Effector memory CD8-positive, alpha-beta T cell (primary cell): ENCODE measurements around the gene TRIM29.
A peak's percentile ranks its signal among the peaks of the same experiment; 100 is the strongest.

Experiments
- ATAC-seq: fragments of 150-1000 bp; cut with Tn5 transposase; replicated peaks from 2 replicates; pipeline ENCODE4 v1.10.0; 2021; ENCODE audit warnings: mild to moderate bottlenecking, moderate library complexity
- DNase-seq, 3 experiments: peaks; one replicate each; pipeline ENCODE4 v3.0.0; 2021
- H3K27ac Mint-ChIP-seq, 2 donors: one replicate each; pipeline ENCODE4 v1.8.0; 2022; ENCODE audit warnings: mild to moderate bottlenecking in 2 of 2, mixed read lengths in 2 of 2, moderate library complexity in 2 of 2
- H3K27me3 Mint-ChIP-seq, 2 donors: one replicate each; pipeline ENCODE4 v1.8.0; 2022; ENCODE audit warnings: mixed read lengths in 2 of 2
- H3K36me3 Mint-ChIP-seq: one replicate; pipeline ENCODE4 v1.8.0; 2022; ENCODE audit warnings: mild to moderate bottlenecking, moderate library complexity, mixed read lengths; ENCODE audit not compliant: insufficient read depth
- H3K4me1 Mint-ChIP-seq, 2 donors: one replicate each; pipeline ENCODE4 v1.8.0; 2022; ENCODE audit warnings: low read depth in 2 of 2, mixed read lengths in 2 of 2
- H3K4me3 Mint-ChIP-seq, 2 donors: one replicate each; pipeline ENCODE4 v1.8.0; 2022; ENCODE audit warnings: mild to moderate bottlenecking in 2 of 2, mixed read lengths in 2 of 2, moderate library complexity in 2 of 2
- H3K9me3 Mint-ChIP-seq, 2 donors: one replicate each; pipeline ENCODE4 v1.8.0; 2022; ENCODE audit warnings: mixed read lengths in 2 of 2
- total RNA-seq, 9 experiments: gene quantifications; one replicate each; lab custom pipeline; 2026; lab: John Stamatoyannopoulos, UW

TRIM29 gene
- 0 reads per million in 9 experiments for total RNA-seq

GRCh38 chr11:120137611-120138521, at the start of gene TRIM29:
Gene TRIM29 (minus strand): TSS chr11:120138113. CDS start chr11:120138031, 82 bp downstream.
- no peak within 1 kb of the TSS for H3K4me3 Mint-ChIP-seq

GRCh38 chr11:120186774-120187591, 49.1 kb upstream of the TRIM29 start:
- peaks cover 0 to 3% of the 10 kb centered on the region in 2 donors for H3K4me1 Mint-ChIP-seq
- DNase-seq, result no peak
- no peaks in the 10 kb centered on the region for H3K9me3 Mint-ChIP-seq
- ATAC-seq, result no peak
- H3K27ac Mint-ChIP-seq, result no peak overlapping the region
- H3K36me3 Mint-ChIP-seq, result no peaks in the 10 kb centered on the region
- H3K4me3 Mint-ChIP-seq, result no peak overlapping the region
- peaks cover 40 to 93% of the 10 kb centered on the region in 2 donors for H3K27me3 Mint-ChIP-seq

More at GRCh38 chr11:120137611-120138521, at the start of gene TRIM29:
- Mint-ChIP-seq H3K27ac (no peak within 1 kb of the TSS), H3K9me3 (no peaks in the 10 kb centered on the region), H3K27me3 (peaks cover 36 to 62% of the 10 kb centered on the region in 2 donors), H3K36me3 (peaks cover 3% of the 10 kb centered on the region), H3K4me1 (no peaks in the 10 kb centered on the region)
- ATAC-seq (no peak), DNase-seq (no peak)

- DNase-seq (no peak), ATAC-seq (no peak)
- no peaks in the 10 kb centered on the region for H3K9me3 Mint-ChIP-seq
- no peaks in the 10 kb centered on the region for H3K36me3 Mint-ChIP-seq
- peaks cover 40 to 93% of the 10 kb centered on the region in 2 donors for H3K27me3 Mint-ChIP-seq
- H3K27ac Mint-ChIP-seq, result no peak overlapping the region
- no peak overlapping the region for H3K4me3 Mint-ChIP-seq
- H3K4me1 Mint-ChIP-seq, result peaks cover 0 to 4% of the 10 kb centered on the region in 2 donors
Measured at GRCh38 chr11:120186456-120186773, 48.5 kb upstream of the TRIM29 start.

- no peak for DNase-seq
- H3K27me3 Mint-ChIP-seq, result peaks cover 40 to 89% of the 10 kb centered on the region in 2 donors
- H3K36me3 Mint-ChIP-seq, result no peaks in the 10 kb centered on the region
- H3K4me1 Mint-ChIP-seq, result peaks cover 0 to 4% of the 10 kb centered on the region in 2 donors
- no peak overlapping the region for H3K4me3 Mint-ChIP-seq
- no peak for ATAC-seq
- no peaks in the 10 kb centered on the region for H3K9me3 Mint-ChIP-seq
- no peak overlapping the region for H3K27ac Mint-ChIP-seq
Measured at GRCh38 chr11:120185706-120186455, 48.0 kb upstream of the TRIM29 start.

GRCh38 chr11:120184946-120185705, 47.2 kb upstream of the TRIM29 start:
- peaks cover 0 to 4% of the 10 kb centered on the region in 2 donors for H3K4me1 Mint-ChIP-seq
- no peak overlapping the region for H3K27ac Mint-ChIP-seq
- ATAC-seq (no peak), DNase-seq (no peak)
- H3K9me3 Mint-ChIP-seq, result no peaks in the 10 kb centered on the region
- no peak overlapping the region for H3K4me3 Mint-ChIP-seq
- peaks cover 40 to 89% of the 10 kb centered on the region in 2 donors for H3K27me3 Mint-ChIP-seq
- H3K36me3 Mint-ChIP-seq, result no peaks in the 10 kb centered on the region

- ATAC-seq, result no peak
- Mint-ChIP-seq H3K27ac (no peak overlapping the region), H3K4me1 (peaks cover 0 to 4% of the 10 kb centered on the region in 2 donors), H3K27me3 (peaks cover 46 to 89% of the 10 kb centered on the region in 2 donors), H3K9me3 (no peaks in the 10 kb centered on the region), H3K36me3 (no peaks in the 10 kb centered on the region), H3K4me3 (no peak overlapping the region)
- no peak for DNase-seq
Measured at GRCh38 chr11:120184371-120184945, 46.5 kb upstream of the TRIM29 start.

GRCh38 chr11:120183701-120184141, 45.8 kb upstream of the TRIM29 start:
- no peak overlapping the region for H3K4me3 Mint-ChIP-seq
- no peak for DNase-seq

GRCh38 chr11:120182790-120183491, 45.0 kb upstream of the TRIM29 start:
- peak overlapping the region in 1 of 2 donors; percentile 7 for H3K27ac Mint-ChIP-seq
- H3K4me3 Mint-ChIP-seq, result no peak overlapping the region
- H3K36me3 Mint-ChIP-seq, result no peaks in the 10 kb centered on the region
- ATAC-seq (no peak), DNase-seq (no peak)
- peaks cover 46 to 80% of the 10 kb centered on the region in 2 donors for H3K27me3 Mint-ChIP-seq
- peaks cover 0 to 4% of the 10 kb centered on the region in 2 donors for H3K4me1 Mint-ChIP-seq
- H3K9me3 Mint-ChIP-seq, result no peaks in the 10 kb centered on the region

More at GRCh38 chr11:120183701-120184141, 45.8 kb upstream of the TRIM29 start:
- no peaks in the 10 kb centered on the region for H3K9me3 Mint-ChIP-seq
- H3K36me3 Mint-ChIP-seq, result no peaks in the 10 kb centered on the region
- ATAC-seq, result no peak
- peaks cover 0 to 4% of the 10 kb centered on the region in 2 donors for H3K4me1 Mint-ChIP-seq
- H3K27ac Mint-ChIP-seq, result no peak overlapping the region
- H3K27me3 Mint-ChIP-seq, result peaks cover 46 to 88% of the 10 kb centered on the region in 2 donors

GRCh38 chr11:120182372-120182771, 44.5 kb upstream of the TRIM29 start:
- DNase-seq, result no peak
- peaks cover 0 to 4% of the 10 kb centered on the region in 2 donors for H3K4me1 Mint-ChIP-seq
- peak overlapping the region in 1 of 2 donors; percentile 7 for H3K27ac Mint-ChIP-seq

GRCh38 chr11:120181376-120181975, 43.6 kb upstream of the TRIM29 start:
- Mint-ChIP-seq H3K9me3 (no peaks in the 10 kb centered on the region), H3K4me3 (no peak overlapping the region), H3K36me3 (no peaks in the 10 kb centered on the region), H3K4me1 (peaks cover 0 to 4% of the 10 kb centered on the region in 2 donors), H3K27me3 (peaks cover 37 to 65% of the 10 kb centered on the region in 2 donors), H3K27ac (no peak overlapping the region)
- no peak for DNase-seq
- ATAC-seq, result no peak

More at GRCh38 chr11:120182372-120182771, 44.5 kb upstream of the TRIM29 start:
- H3K27me3 Mint-ChIP-seq, result peaks cover 46 to 74% of the 10 kb centered on the region in 2 donors
- H3K9me3 Mint-ChIP-seq, result no peaks in the 10 kb centered on the region
- no peak overlapping the region for H3K4me3 Mint-ChIP-seq
- no peak for ATAC-seq
- H3K36me3 Mint-ChIP-seq, result no peaks in the 10 kb centered on the region

GRCh38 chr11:120180551-120181232, 42.8 kb upstream of the TRIM29 start:
- Mint-ChIP-seq H3K27me3 (peaks cover 32 to 63% of the 10 kb centered on the region in 2 donors), H3K4me3 (no peak overlapping the region), H3K36me3 (no peaks in the 10 kb centered on the region), H3K4me1 (peaks cover 0 to 4% of the 10 kb centered on the region in 2 donors), H3K27ac (no peak overlapping the region), H3K9me3 (no peaks in the 10 kb centered on the region)
- ATAC-seq (no peak), DNase-seq (no peak)
